ENCODE measurements around the gene NCCRP1.

Gene NCCRP1

DNA sequence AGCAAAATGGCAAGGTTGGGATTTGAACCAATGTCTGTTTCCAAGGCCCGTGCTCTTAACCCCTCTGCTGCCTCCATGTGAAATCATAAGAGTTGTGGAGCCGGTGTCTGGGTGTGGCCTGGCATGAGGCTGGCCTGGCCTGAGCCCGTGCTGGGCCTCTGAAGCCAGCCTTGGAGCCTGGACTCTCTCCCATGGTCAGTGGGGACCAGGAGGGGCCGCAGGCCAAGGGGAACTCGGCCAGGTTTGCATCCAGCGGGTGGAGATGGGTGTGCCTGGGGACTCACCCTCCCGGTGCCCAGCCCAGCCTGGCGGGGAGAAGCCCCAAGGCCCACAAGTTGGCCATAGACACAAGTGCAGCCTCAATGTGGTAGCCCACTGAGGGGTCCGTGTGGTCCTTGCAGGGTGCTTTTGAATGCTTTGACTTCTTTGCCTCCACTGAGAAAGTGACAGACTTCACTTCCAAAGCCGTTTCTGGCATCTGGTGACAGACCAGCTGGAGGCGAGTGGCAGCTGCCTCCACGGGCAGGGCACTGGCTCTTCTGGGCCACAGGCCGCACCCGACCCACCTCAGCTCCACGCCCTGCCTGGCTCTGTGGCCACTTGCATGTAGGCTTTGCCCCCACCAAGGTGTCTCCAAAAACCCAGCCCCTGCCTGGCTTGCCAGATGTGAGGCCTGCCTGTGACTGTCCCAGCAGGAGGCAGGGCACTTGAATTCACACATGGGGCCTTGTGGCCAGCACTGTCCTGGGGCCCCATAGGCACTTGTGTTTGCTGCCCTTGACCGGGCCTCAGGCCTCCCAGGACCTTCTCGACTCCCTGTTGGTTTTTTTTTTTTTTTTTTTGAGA is 26.2 kb upstream of the NCCRP1 start (continued):
- TF ChIP-seq ZFP3 (CRISPR knock-in tag; IDR thresholded peaks at IDR 0.05): no peak
- no peak for TF ChIP-seq OSR1 (CRISPR knock-in tag; IDR thresholded peaks at IDR 0.05)
- TF ChIP-seq TCF4 (CRISPR knock-in tag; IDR thresholded peaks at IDR 0.05; ENCODE audit: borderline replicate concordance): no peak
- TF ChIP-seq GLIS3 (CRISPR knock-in tag; IDR thresholded peaks at IDR 0.05): no peak
- TF ChIP-seq RARB (CRISPR knock-in tag; IDR thresholded peaks at IDR 0.05): no peak

DNA sequence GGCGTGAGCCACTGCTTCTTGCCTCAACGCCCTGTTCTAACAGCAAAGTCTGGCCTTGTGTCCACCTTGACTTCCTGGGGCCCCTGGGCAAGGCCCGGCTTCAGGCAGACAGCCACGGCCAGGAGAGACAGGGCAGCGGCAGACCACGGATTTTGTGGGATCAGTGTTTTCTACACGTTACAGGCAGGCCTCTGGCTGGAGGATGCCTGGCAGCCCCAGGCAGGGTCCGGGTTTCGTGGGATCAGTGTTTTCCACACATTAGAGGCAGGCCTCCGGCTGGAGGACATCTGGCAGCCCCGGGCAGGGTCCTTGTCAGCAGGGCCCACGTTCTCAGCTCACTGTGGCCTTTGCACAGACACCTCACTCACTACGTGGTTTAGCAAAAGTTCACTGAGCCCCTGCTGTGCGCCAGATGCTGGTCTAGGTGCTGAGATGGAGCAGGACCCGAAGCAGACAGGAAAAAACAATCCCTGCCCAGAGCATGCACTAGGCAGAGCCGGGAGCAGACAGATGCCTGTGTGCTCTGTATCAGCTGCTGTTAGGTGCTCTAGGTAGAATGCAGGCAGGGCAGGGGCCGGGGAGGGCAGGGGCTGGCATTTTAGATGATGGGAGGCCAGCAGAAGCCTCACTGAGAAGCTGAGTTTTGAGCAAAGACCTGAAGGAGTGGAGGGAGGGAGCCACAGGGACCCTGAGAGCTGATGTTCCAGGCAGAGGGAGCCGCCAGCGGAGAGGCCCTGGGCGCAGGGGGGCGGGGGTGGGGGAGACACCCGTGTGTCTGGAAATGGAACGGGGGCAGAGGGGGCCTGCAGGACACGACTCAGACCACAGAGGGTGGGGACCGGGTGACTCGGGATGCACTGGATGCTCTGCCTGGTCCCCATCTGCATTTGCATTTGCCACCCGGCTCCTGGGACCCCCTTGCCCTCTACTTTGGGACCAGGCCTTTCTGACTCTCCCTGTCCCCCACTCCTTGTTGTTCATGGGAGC is 25.0 kb upstream of the NCCRP1 start:
- no peak for ATAC-seq
- TF ChIP-seq ZC3H10 (CRISPR knock-in tag; IDR thresholded peaks at IDR 0.05) (no peak), TCF4 (CRISPR knock-in tag; IDR thresholded peaks at IDR 0.05; ENCODE audit: borderline replicate concordance) (peak; percentile 62; the same call in 1 of the 2 replicates)

DNA sequence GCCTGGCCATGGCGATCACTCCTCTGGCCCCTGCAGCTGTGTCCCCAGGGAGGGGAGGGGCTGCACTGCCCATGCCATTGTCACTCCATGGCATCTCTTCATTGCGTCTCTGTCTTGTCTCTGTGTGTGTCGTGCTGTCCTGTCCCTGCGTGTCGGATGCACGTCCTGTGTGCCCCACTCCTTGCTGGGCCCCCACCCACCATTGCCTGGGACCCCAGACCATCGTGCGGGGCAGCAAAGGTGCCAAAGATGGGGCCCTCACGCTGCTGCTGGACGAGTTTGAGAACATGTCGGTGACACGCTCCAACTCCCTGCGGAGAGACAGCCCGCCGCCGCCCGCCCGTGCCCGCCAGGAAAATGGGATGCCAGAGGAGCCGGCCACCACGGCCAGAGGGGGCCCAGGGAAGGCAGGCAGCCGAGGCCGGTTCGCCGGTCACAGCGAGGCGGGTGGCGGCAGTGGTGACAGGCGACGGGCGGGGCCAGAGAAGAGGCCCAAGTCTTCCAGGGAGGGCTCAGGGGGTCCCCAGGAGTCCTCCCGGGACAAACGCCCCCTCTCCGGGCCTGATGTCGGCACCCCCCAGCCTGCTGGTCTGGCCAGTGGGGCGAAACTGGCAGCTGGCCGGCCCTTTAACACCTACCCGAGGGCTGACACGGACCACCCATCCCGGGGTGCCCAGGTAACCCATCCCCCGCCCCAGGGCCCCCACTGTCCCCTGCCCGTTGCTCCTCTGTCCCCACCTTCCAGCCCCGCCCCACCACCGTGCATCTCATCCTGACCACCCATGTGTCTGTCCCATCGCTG is 23.9 kb upstream of the NCCRP1 start:
- ATAC-seq: no peak
- TF ChIP-seq ZNF565 (CRISPR knock-in tag; conservative IDR thresholded peaks at IDR 0.05; ENCODE audit: low read depth): no peak
- TF ChIP-seq, protein P1, sequence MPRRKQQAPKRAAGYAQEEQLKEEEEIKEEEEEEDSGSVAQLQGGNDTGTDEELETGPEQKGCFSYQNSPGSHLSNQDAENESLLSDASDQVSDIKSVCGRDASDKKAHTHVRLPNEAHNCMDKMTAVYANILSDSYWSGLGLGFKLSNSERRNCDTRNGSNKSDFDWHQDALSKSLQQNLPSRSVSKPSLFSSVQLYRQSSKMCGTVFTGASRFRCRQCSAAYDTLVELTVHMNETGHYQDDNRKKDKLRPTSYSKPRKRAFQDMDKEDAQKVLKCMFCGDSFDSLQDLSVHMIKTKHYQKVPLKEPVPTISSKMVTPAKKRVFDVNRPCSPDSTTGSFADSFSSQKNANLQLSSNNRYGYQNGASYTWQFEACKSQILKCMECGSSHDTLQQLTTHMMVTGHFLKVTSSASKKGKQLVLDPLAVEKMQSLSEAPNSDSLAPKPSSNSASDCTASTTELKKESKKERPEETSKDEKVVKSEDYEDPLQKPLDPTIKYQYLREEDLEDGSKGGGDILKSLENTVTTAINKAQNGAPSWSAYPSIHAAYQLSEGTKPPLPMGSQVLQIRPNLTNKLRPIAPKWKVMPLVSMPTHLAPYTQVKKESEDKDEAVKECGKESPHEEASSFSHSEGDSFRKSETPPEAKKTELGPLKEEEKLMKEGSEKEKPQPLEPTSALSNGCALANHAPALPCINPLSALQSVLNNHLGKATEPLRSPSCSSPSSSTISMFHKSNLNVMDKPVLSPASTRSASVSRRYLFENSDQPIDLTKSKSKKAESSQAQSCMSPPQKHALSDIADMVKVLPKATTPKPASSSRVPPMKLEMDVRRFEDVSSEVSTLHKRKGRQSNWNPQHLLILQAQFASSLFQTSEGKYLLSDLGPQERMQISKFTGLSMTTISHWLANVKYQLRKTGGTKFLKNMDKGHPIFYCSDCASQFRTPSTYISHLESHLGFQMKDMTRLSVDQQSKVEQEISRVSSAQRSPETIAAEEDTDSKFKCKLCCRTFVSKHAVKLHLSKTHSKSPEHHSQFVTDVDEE (CRISPR knock-in tag; IDR thresholded peaks at IDR 0.05): no peak
- TF ChIP-seq, protein P2, sequence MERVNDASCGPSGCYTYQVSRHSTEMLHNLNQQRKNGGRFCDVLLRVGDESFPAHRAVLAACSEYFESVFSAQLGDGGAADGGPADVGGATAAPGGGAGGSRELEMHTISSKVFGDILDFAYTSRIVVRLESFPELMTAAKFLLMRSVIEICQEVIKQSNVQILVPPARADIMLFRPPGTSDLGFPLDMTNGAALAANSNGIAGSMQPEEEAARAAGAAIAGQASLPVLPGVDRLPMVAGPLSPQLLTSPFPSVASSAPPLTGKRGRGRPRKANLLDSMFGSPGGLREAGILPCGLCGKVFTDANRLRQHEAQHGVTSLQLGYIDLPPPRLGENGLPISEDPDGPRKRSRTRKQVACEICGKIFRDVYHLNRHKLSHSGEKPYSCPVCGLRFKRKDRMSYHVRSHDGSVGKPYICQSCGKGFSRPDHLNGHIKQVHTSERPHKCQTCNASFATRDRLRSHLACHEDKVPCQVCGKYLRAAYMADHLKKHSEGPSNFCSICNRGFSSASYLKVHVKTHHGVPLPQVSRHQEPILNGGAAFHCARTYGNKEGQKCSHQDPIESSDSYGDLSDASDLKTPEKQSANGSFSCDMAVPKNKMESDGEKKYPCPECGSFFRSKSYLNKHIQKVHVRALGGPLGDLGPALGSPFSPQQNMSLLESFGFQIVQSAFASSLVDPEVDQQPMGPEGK (CRISPR knock-in tag; IDR thresholded peaks at IDR 0.05; ENCODE audit: borderline replicate concordance): no peak
- no peak for TF ChIP-seq ZFP3 (CRISPR knock-in tag; IDR thresholded peaks at IDR 0.05)
- no peak for TF ChIP-seq TCF4 (CRISPR knock-in tag; IDR thresholded peaks at IDR 0.05; ENCODE audit: borderline replicate concordance)
- TF ChIP-seq, protein P3, sequence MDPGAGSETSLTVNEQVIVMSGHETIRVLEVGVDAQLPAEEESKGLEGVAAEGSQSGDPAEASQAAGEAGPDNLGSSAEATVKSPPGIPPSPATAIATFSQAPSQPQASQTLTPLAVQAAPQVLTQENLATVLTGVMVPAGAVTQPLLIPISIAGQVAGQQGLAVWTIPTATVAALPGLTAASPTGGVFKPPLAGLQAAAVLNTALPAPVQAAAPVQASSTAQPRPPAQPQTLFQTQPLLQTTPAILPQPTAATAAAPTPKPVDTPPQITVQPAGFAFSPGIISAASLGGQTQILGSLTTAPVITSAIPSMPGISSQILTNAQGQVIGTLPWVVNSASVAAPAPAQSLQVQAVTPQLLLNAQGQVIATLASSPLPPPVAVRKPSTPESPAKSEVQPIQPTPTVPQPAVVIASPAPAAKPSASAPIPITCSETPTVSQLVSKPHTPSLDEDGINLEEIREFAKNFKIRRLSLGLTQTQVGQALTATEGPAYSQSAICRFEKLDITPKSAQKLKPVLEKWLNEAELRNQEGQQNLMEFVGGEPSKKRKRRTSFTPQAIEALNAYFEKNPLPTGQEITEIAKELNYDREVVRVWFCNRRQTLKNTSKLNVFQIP (CRISPR knock-in tag; IDR thresholded peaks at IDR 0.05; ENCODE audit: borderline replicate concordance, low read depth): no peak
- no peak for TF ChIP-seq ZNF8 (CRISPR knock-in tag; IDR thresholded peaks at IDR 0.05)
- TF ChIP-seq RARB (CRISPR knock-in tag; IDR thresholded peaks at IDR 0.05): no peak
- no peak for TF ChIP-seq ZNF70 (CRISPR knock-in tag; IDR thresholded peaks at IDR 0.05)
- TF ChIP-seq TOX (CRISPR knock-in tag; IDR thresholded peaks at IDR 0.05; ENCODE audit: borderline replicate concordance): no peak
- TF ChIP-seq CSDC2 (CRISPR knock-in tag; IDR thresholded peaks at IDR 0.05): no peak
- no peak for TF ChIP-seq ARNTL (CRISPR knock-in tag; IDR thresholded peaks at IDR 0.05; ENCODE audit: borderline replicate concordance, low read depth)
- TF ChIP-seq ISL1 (CRISPR knock-in tag; IDR thresholded peaks at IDR 0.05): no peak

DNA sequence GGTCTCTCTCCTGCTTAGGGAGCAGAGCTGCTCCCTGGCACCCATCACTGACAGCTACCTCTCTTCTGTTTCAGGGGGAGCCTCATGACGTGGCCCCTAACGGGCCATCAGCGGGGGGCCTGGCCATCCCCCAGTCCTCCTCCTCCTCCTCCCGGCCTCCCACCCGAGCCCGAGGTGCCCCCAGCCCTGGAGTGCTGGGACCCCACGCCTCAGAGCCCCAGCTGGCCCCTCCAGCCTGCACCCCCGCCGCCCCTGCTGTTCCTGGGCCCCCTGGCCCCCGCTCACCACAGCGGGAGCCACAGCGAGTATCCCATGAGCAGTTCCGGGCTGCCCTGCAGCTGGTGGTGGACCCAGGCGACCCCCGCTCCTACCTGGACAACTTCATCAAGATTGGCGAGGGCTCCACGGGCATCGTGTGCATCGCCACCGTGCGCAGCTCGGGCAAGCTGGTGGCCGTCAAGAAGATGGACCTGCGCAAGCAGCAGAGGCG is 23.2 kb upstream of the NCCRP1 start:
- ATAC-seq: no peak
- TF ChIP-seq ARNTL (CRISPR knock-in tag; IDR thresholded peaks at IDR 0.05; ENCODE audit: borderline replicate concordance, low read depth): no peak
- no peak for TF ChIP-seq RARB (CRISPR knock-in tag; IDR thresholded peaks at IDR 0.05)

Data from SK-N-SH treated with all-trans-retinoic acid at 6 μM for 48 hours (cell line).